ENCODE measurements around the gene EFTUD2. TPM values are rescaled to one million over a fixed set of nuclear protein-coding genes. Genes with fewer than 3 reads are reported as not detected.

EFTUD2 gene
- total RNA-seq, 1 experiment from 2014 or later = 162 TPM

DNA sequence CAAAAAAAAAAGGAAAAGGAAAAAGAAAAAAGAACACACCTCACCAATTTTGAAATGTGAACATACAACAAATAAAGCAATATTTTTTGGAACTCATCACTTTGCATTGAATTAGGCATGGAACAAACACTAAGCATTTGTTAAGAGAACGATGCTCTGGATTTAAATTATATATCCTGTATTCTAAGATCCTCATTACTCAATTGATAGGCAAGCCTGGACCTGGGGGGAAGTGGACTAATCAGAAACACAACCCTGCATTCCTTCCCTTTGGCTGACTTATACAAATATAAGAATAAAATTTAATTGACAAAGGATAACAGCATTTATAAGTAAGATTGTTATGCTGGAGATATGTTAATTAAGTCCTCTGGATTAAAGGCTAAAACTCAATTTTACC is 71.4 kb downstream of the EFTUD2 start:
- peaks cover 5% of the 10 kb centered on the region; the same call in 1 of the 2 replicates for H3K36me3 Mint-ChIP-seq
- CTCF ChIA-PET = interaction anchor here (1.0 kb wide), 1 partner anchor 48 kb away, joined by 5 read pairs; no protein-coding TSS in a partner anchor
- peaks cover 44% of the 10 kb centered on the region for H3K4me1 Mint-ChIP-seq
- peak overlapping the region; percentile 93 for H3K4me3 Mint-ChIP-seq
- POLR2A ChIA-PET = no interaction called here
- no peaks in the 10 kb centered on the region for H3K27me3 Mint-ChIP-seq (ENCODE audit: low read depth)
- TF ChIP-seq CREB1 (CRISPR knock-in tag; IDR thresholded peaks at IDR 0.05) = no peak
- TF ChIP-seq, protein P1, sequence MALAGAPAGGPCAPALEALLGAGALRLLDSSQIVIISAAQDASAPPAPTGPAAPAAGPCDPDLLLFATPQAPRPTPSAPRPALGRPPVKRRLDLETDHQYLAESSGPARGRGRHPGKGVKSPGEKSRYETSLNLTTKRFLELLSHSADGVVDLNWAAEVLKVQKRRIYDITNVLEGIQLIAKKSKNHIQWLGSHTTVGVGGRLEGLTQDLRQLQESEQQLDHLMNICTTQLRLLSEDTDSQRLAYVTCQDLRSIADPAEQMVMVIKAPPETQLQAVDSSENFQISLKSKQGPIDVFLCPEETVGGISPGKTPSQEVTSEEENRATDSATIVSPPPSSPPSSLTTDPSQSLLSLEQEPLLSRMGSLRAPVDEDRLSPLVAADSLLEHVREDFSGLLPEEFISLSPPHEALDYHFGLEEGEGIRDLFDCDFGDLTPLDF (CRISPR knock-in tag; IDR thresholded peaks at IDR 0.05) = no peak
- no peak for TF ChIP-seq ATF1 (CRISPR knock-in tag; IDR thresholded peaks at IDR 0.05)
- TF ChIP-seq ZNF317 (CRISPR knock-in tag; IDR thresholded peaks at IDR 0.05; ENCODE audit: borderline replicate concordance, low read depth) = no peak
- TF ChIP-seq NFYB (CRISPR knock-in tag; conservative IDR thresholded peaks at IDR 0.05; ENCODE audit: low read depth) = no peak
- no peak for TF ChIP-seq TP53 (CRISPR knock-in tag; IDR thresholded peaks at IDR 0.05)
- TF ChIP-seq, protein P2, sequence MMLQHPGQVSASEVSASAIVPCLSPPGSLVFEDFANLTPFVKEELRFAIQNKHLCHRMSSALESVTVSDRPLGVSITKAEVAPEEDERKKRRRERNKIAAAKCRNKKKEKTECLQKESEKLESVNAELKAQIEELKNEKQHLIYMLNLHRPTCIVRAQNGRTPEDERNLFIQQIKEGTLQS (CRISPR knock-in tag; conservative IDR thresholded peaks at IDR 0.05) = no peak
- TF ChIP-seq JAZF1 (CRISPR knock-in tag; IDR thresholded peaks at IDR 0.05) = no peak
- TF ChIP-seq, protein P3, sequence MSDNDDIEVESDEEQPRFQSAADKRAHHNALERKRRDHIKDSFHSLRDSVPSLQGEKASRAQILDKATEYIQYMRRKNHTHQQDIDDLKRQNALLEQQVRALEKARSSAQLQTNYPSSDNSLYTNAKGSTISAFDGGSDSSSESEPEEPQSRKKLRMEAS (CRISPR knock-in tag; IDR thresholded peaks at IDR 0.05) = no peak
- TF ChIP-seq, protein P4, sequence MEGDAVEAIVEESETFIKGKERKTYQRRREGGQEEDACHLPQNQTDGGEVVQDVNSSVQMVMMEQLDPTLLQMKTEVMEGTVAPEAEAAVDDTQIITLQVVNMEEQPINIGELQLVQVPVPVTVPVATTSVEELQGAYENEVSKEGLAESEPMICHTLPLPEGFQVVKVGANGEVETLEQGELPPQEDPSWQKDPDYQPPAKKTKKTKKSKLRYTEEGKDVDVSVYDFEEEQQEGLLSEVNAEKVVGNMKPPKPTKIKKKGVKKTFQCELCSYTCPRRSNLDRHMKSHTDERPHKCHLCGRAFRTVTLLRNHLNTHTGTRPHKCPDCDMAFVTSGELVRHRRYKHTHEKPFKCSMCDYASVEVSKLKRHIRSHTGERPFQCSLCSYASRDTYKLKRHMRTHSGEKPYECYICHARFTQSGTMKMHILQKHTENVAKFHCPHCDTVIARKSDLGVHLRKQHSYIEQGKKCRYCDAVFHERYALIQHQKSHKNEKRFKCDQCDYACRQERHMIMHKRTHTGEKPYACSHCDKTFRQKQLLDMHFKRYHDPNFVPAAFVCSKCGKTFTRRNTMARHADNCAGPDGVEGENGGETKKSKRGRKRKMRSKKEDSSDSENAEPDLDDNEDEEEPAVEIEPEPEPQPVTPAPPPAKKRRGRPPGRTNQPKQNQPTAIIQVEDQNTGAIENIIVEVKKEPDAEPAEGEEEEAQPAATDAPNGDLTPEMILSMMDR (IDR thresholded peaks at IDR 0.05) = no peak
- no peak for TF ChIP-seq KAT7 (CRISPR knock-in tag; IDR thresholded peaks at IDR 0.05; ENCODE audit: borderline replicate concordance)
- no peak for TF ChIP-seq ZNF416 (CRISPR knock-in tag; IDR thresholded peaks at IDR 0.05)
- TF ChIP-seq, protein P5, sequence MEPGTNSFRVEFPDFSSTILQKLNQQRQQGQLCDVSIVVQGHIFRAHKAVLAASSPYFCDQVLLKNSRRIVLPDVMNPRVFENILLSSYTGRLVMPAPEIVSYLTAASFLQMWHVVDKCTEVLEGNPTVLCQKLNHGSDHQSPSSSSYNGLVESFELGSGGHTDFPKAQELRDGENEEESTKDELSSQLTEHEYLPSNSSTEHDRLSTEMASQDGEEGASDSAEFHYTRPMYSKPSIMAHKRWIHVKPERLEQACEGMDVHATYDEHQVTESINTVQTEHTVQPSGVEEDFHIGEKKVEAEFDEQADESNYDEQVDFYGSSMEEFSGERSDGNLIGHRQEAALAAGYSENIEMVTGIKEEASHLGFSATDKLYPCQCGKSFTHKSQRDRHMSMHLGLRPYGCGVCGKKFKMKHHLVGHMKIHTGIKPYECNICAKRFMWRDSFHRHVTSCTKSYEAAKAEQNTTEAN (CRISPR knock-in tag; IDR thresholded peaks at IDR 0.05) = no peak
- TF ChIP-seq, protein P6, sequence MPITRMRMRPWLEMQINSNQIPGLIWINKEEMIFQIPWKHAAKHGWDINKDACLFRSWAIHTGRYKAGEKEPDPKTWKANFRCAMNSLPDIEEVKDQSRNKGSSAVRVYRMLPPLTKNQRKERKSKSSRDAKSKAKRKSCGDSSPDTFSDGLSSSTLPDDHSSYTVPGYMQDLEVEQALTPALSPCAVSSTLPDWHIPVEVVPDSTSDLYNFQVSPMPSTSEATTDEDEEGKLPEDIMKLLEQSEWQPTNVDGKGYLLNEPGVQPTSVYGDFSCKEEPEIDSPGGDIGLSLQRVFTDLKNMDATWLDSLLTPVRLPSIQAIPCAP (CRISPR knock-in tag; IDR thresholded peaks at IDR 0.05) = no peak
- no peak for TF ChIP-seq ZNF232 (CRISPR knock-in tag; IDR thresholded peaks at IDR 0.05)
- TF ChIP-seq GABPB1 (CRISPR knock-in tag; IDR thresholded peaks at IDR 0.05) = no peak
- no peak for ATAC-seq
- DNase-seq (ENCODE audit: low spot score) = no peak
- H3K27ac Mint-ChIP-seq = no peak overlapping the region
- H3K9me3 Mint-ChIP-seq = no peaks in the 10 kb centered on the region

DNA sequence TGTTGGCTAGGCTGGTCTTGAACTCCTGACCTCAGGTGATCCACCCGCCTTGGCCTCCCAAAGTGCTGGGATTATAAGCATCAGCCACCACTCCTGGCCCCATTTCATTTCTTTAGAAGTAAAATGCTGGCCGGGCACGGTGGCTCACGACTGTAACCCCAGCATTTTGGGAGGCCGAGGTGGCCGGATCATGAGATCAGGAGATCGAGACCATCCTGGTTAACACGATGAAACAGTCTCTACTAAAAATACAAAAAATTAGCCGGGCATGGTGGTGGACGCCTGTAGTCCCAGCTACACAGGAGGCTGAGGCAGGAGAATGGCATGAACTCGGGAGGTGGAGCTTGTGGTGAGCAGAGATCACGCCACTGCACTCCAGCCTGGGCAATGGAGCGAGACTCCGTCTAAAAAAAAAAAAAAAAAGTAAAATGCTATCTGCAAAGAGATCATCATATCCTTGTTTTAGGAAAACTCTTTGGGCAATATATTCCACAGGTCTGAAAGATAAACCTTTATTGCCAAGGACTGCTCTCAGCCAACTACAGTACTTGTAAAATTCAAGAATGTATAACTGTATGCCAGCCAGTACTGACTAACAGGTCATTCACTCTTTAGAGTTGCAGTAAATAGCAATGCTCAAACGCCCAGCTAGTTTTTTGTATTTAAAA is 73.0 kb downstream of the EFTUD2 start:
- ATAC-seq = no peak
- H3K4me3 Mint-ChIP-seq = no peak overlapping the region
- no peaks in the 10 kb centered on the region for H3K9me3 Mint-ChIP-seq
- H3K27me3 Mint-ChIP-seq (ENCODE audit: low read depth) = no peaks in the 10 kb centered on the region
- no peak overlapping the region for H3K27ac Mint-ChIP-seq
- ChIA-PET CTCF (no interaction called here), POLR2A (no interaction called here)
- H3K4me1 Mint-ChIP-seq = peaks cover 29% of the 10 kb centered on the region
- no peak for DNase-seq (ENCODE audit: low spot score)
- peaks cover 5% of the 10 kb centered on the region; the same call in 1 of the 2 replicates for H3K36me3 Mint-ChIP-seq
- TF ChIP-seq NR2C2 (CRISPR knock-in tag; IDR thresholded peaks at IDR 0.05) = no peak
- TF ChIP-seq ATF1 (CRISPR knock-in tag; IDR thresholded peaks at IDR 0.05) = no peak
- TF ChIP-seq, protein P7, sequence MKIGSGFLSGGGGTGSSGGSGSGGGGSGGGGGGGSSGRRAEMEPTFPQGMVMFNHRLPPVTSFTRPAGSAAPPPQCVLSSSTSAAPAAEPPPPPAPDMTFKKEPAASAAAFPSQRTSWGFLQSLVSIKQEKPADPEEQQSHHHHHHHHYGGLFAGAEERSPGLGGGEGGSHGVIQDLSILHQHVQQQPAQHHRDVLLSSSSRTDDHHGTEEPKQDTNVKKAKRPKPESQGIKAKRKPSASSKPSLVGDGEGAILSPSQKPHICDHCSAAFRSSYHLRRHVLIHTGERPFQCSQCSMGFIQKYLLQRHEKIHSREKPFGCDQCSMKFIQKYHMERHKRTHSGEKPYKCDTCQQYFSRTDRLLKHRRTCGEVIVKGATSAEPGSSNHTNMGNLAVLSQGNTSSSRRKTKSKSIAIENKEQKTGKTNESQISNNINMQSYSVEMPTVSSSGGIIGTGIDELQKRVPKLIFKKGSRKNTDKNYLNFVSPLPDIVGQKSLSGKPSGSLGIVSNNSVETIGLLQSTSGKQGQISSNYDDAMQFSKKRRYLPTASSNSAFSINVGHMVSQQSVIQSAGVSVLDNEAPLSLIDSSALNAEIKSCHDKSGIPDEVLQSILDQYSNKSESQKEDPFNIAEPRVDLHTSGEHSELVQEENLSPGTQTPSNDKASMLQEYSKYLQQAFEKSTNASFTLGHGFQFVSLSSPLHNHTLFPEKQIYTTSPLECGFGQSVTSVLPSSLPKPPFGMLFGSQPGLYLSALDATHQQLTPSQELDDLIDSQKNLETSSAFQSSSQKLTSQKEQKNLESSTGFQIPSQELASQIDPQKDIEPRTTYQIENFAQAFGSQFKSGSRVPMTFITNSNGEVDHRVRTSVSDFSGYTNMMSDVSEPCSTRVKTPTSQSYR (CRISPR knock-in tag; IDR thresholded peaks at IDR 0.05) = no peak
- TF ChIP-seq RORB (CRISPR knock-in tag; IDR thresholded peaks at IDR 0.05) = no peak
- TF ChIP-seq MXD4 (CRISPR knock-in tag; IDR thresholded peaks at IDR 0.05; ENCODE audit: borderline replicate concordance) = no peak
- TF ChIP-seq, protein P8, sequence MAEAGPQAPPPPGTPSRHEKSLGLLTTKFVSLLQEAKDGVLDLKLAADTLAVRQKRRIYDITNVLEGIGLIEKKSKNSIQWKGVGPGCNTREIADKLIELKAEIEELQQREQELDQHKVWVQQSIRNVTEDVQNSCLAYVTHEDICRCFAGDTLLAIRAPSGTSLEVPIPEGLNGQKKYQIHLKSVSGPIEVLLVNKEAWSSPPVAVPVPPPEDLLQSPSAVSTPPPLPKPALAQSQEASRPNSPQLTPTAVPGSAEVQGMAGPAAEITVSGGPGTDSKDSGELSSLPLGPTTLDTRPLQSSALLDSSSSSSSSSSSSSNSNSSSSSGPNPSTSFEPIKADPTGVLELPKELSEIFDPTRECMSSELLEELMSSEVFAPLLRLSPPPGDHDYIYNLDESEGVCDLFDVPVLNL (CRISPR knock-in tag; IDR thresholded peaks at IDR 0.05; ENCODE audit: borderline replicate concordance, low read depth) = no peak
- TF ChIP-seq, protein P4 (IDR thresholded peaks at IDR 0.05) = no peak
- TF ChIP-seq, protein P9, sequence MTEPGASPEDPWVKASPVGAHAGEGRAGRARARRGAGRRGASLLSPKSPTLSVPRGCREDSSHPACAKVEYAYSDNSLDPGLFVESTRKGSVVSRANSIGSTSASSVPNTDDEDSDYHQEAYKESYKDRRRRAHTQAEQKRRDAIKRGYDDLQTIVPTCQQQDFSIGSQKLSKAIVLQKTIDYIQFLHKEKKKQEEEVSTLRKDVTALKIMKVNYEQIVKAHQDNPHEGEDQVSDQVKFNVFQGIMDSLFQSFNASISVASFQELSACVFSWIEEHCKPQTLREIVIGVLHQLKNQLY (CRISPR knock-in tag; IDR thresholded peaks at IDR 0.05) = no peak

All from WTC11 (cell line).